ENCODE results near the gene ROCK2.

ROCK2 gene

GRCh38 chr2:11212645-11213044, 131.8 kb downstream of the ROCK2 start:
- no peak for TF ChIP-seq GATA3 (IDR thresholded peaks at IDR 0.05; ENCODE audit: low read depth, low read length)
- no peak for TF ChIP-seq GATA2 (IDR thresholded peaks at IDR 0.05; ENCODE audit: low read depth, low read length)

GRCh38 chr2:11208083-11208482, 136.4 kb downstream of the ROCK2 start:
- TF ChIP-seq GATA2 (IDR thresholded peaks at IDR 0.05; ENCODE audit: low read depth, low read length) = no peak
- TF ChIP-seq GATA3 (IDR thresholded peaks at IDR 0.05; ENCODE audit: low read depth, low read length) = no peak

GRCh38 chr2:11203480-11203879, 141.0 kb downstream of the ROCK2 start:
- TF ChIP-seq GATA3 (IDR thresholded peaks at IDR 0.05; ENCODE audit: low read depth, low read length) = no peak
- no peak for TF ChIP-seq GATA2 (IDR thresholded peaks at IDR 0.05; ENCODE audit: low read depth, low read length)

- TF ChIP-seq GATA3 (IDR thresholded peaks at IDR 0.05; ENCODE audit: low read depth, low read length) (no peak), GATA2 (IDR thresholded peaks at IDR 0.05; ENCODE audit: low read depth, low read length) (no peak)
These were observed 142.5 kb downstream of the ROCK2 start for GRCh38 chr2:11201969-11202368.

- TF ChIP-seq GATA2 (IDR thresholded peaks at IDR 0.05; ENCODE audit: low read depth, low read length) = no peak
- no peak for TF ChIP-seq GATA3 (IDR thresholded peaks at IDR 0.05; ENCODE audit: low read depth, low read length)
These were observed 143.8 kb downstream of the ROCK2 start for GRCh38 chr2:11200651-11201050.

- TF ChIP-seq GATA3 (IDR thresholded peaks at IDR 0.05; ENCODE audit: low read depth, low read length) = no peak
- no peak for TF ChIP-seq GATA2 (IDR thresholded peaks at IDR 0.05; ENCODE audit: low read depth, low read length)
These were observed 148.2 kb downstream of the ROCK2 start for GRCh38 chr2:11196246-11196645.

- TF ChIP-seq GATA2 (IDR thresholded peaks at IDR 0.05; ENCODE audit: low read depth, low read length) (no peak), GATA3 (IDR thresholded peaks at IDR 0.05; ENCODE audit: low read depth, low read length) (no peak)
These were observed 156.7 kb downstream of the ROCK2 start for GRCh38 chr2:11187731-11188130.

- no peak for TF ChIP-seq GATA2 (IDR thresholded peaks at IDR 0.05; ENCODE audit: low read depth, low read length)
- TF ChIP-seq GATA3 (IDR thresholded peaks at IDR 0.05; ENCODE audit: low read depth, low read length) = no peak; the same call in 1 of the 2 replicates
These were observed 157.3 kb downstream of the ROCK2 start for GRCh38 chr2:11187083-11187619.

GRCh38 chr2:11186145-11186544, 158.3 kb downstream of the ROCK2 start:
- TF ChIP-seq GATA3 (IDR thresholded peaks at IDR 0.05; ENCODE audit: low read depth, low read length) (no peak), GATA2 (IDR thresholded peaks at IDR 0.05; ENCODE audit: low read depth, low read length) (no peak)

- no peak for TF ChIP-seq GATA2 (IDR thresholded peaks at IDR 0.05; ENCODE audit: low read depth, low read length)
- no peak for TF ChIP-seq GATA3 (IDR thresholded peaks at IDR 0.05; ENCODE audit: low read depth, low read length)
These were observed 161.5 kb downstream of the ROCK2 start for GRCh38 chr2:11182951-11183350.

GRCh38 chr2:11180653-11181052, 163.8 kb downstream of the ROCK2 start:
- no peak for TF ChIP-seq GATA3 (IDR thresholded peaks at IDR 0.05; ENCODE audit: low read depth, low read length)
- no peak for TF ChIP-seq GATA2 (IDR thresholded peaks at IDR 0.05; ENCODE audit: low read depth, low read length)

GRCh38 chr2:11179899-11180298, 164.5 kb downstream of the ROCK2 start:
- TF ChIP-seq GATA2 (IDR thresholded peaks at IDR 0.05; ENCODE audit: low read depth, low read length) = no peak
- no peak for TF ChIP-seq GATA3 (IDR thresholded peaks at IDR 0.05; ENCODE audit: low read depth, low read length)

- TF ChIP-seq GATA2 (IDR thresholded peaks at IDR 0.05; ENCODE audit: low read depth, low read length) = no peak
- TF ChIP-seq GATA3 (IDR thresholded peaks at IDR 0.05; ENCODE audit: low read depth, low read length) = no peak
These were observed 165.2 kb downstream of the ROCK2 start for GRCh38 chr2:11179196-11179595.

GRCh38 chr2:11177871-11178690, 166.4 kb downstream of the ROCK2 start:
- TF ChIP-seq GATA2 (IDR thresholded peaks at IDR 0.05; ENCODE audit: low read depth, low read length) = no peak
- TF ChIP-seq GATA3 (IDR thresholded peaks at IDR 0.05; ENCODE audit: low read depth, low read length) = no peak

- TF ChIP-seq GATA2 (IDR thresholded peaks at IDR 0.05; ENCODE audit: low read depth, low read length) (no peak), GATA3 (IDR thresholded peaks at IDR 0.05; ENCODE audit: low read depth, low read length) (no peak)
These were observed 169.1 kb downstream of the ROCK2 start for GRCh38 chr2:11175293-11175795.
